Hepatocyte (in vitro differentiated cells): ENCODE results near the gene RAB21. TPM values are rescaled to one million over a fixed set of nuclear protein-coding genes. Genes with fewer than 3 reads are reported as not detected.

Source experiments
- DNase-seq: peaks from one replicate; pipeline ENCODE4 v3.0.0-alpha.2; 2016; ENCODE audit warnings: low spot score
- H2AFZ ChIP-seq: fragments of 200-600 bp; sonication (generic); 2 replicates; pipeline ENCODE4 v1.6.0; 2016; ENCODE audit warnings: antibody characterized with exemption, mild to moderate bottlenecking
- H3K27ac ChIP-seq: fragments of 200-600 bp; sonication (generic); 2 replicates; pipeline ENCODE4 v1.5.1; 2016; ENCODE audit warnings: mild to moderate bottlenecking
- H3K27me3 ChIP-seq: fragments of 200-600 bp; sonication (generic); 2 replicates; pipeline ENCODE4 v1.6.1; 2016
- H3K36me3 ChIP-seq: fragments of 200-600 bp; sonication (generic); replicated peaks from 2 replicates; pipeline ENCODE4 v1.5.1; 2016; ENCODE audit warnings: low read depth; ENCODE audit not compliant: insufficient read depth
- H3K4me1 ChIP-seq: fragments of 200-600 bp; sonication (generic); 2 replicates; pipeline ENCODE4 v1.5.1; 2016; ENCODE audit warnings: mild to moderate bottlenecking, moderate library complexity; ENCODE audit not compliant: insufficient read depth
- H3K4me2 ChIP-seq: fragments of 200-600 bp; sonication (generic); 2 replicates; pipeline ENCODE4 v1.6.0; 2016
- H3K4me3 ChIP-seq: fragments of 200-600 bp; sonication (generic); 2 replicates; pipeline ENCODE4 v1.5.1; 2016; ENCODE audit warnings: mild to moderate bottlenecking
- H3K79me2 ChIP-seq: fragments of 200-600 bp; sonication (generic); 2 replicates; pipeline ENCODE4 v1.6.0; 2017; ENCODE audit warnings: mild to moderate bottlenecking
- H3K9me2 ChIP-seq: fragments of 200-600 bp; sonication (generic); replicated peaks from 2 replicates; pipeline ENCODE4 v1.6.0; 2017; ENCODE audit warnings: mild to moderate bottlenecking; ENCODE audit not compliant: insufficient read depth
- H3K9me3 ChIP-seq: fragments of 200-600 bp; sonication (generic); 2 replicates; pipeline ENCODE4 v1.5.1; 2016; ENCODE audit warnings: low read depth, mild to moderate bottlenecking
- H4K20me1 ChIP-seq: fragments of 200-600 bp; sonication (generic); 2 replicates; pipeline ENCODE4 v1.6.0; 2016; ENCODE audit warnings: mild to moderate bottlenecking; ENCODE audit not compliant: insufficient read depth, poor library complexity, severe bottlenecking
- EZH2 ChIP-seq: fragments of 200-600 bp; sonication (generic); IDR thresholded peaks from 2 replicates; pipeline ENCODE4 v1.6.1; 2016; ENCODE audit warnings: antibody characterized with exemption, mild to moderate bottlenecking, borderline replicate concordance
- EZH2phosphoT487 ChIP-seq: fragments of 200-600 bp; sonication (generic); IDR thresholded peaks from one replicate; pipeline ENCODE4 v1.6.1; 2018; ENCODE audit warnings: antibody characterized with exemption, mild to moderate bottlenecking, low read depth, moderate library complexity; ENCODE audit not compliant: unreplicated experiment, severe bottlenecking
- WGBS: methylation state at CpG from one replicate; pipeline ENCODE4 v1.1.6; 2016; ENCODE audit warnings: low lambda C conversion rate; ENCODE audit errors: missing lambda C conversion rate; 5-methylcytosine and 5-hydroxymethylcytosine counted together
- polyA plus RNA-seq: library from polyadenylated mRNA; unstranded; fragments of >200 nt; fragmentation: Nextera tagmentation; extraction: Ambion mirVana; gene quantifications from 2 replicates; pipeline ENCODE4 v1.2.1, GENCODE V29; 2016
- total RNA-seq: library from RNA; depleted of rRNA; stranded (reverse); fragments of >200 nt; gene quantifications from 2 replicates; pipeline ENCODE4 v1.2.3, GENCODE V29; 2014
- TF ChIP-seq, protein P1 (sequence below): fragments of 200-600 bp; sonication (generic); IDR thresholded peaks from 2 replicates; pipeline ENCODE4 v1.5.1; 2016; ENCODE audit warnings: antibody characterized with exemption, mild to moderate bottlenecking; ENCODE audit not compliant: poor library complexity

Gene RAB21
- total and polyA plus RNA-seq, 2 experiments from 2014 or later: 39.2 to 65.0 TPM

DNA sequence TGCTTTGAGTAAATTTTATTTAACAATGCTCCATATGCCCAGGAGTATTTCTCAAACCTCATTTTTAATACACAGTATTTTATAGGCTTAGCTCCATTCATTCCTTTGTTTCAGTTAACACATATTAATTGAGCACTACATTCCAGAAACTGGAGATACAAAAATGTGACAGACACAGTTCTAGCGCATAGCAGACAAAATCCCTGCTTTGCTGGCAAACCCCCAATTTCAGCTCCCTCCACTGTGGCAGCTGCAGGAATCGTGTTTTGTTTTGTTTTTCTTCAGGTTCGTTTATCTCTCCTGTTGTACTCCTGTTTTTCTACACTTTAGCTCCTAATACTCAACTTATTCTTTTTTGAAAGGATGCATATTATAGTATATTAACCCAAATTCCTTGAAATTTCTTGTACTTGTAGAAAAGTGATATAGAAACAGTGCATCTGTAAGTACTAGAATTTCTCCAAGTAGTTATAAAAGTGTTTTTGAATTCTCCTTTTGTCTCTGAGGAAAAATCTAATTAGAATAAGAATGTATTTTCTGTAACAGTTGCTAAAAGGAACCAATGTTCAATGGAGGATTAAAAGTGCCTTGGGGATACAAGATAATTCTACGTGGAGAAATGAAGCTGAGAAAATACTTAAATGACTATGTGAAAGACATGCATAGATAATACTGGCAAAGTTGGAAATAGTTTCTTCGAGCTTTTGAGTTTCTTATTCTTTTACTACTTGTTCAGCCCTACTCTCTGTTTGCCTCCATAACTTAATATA, 6.4 kb upstream of the RAB21 start:
- TF ChIP-seq, protein P1, sequence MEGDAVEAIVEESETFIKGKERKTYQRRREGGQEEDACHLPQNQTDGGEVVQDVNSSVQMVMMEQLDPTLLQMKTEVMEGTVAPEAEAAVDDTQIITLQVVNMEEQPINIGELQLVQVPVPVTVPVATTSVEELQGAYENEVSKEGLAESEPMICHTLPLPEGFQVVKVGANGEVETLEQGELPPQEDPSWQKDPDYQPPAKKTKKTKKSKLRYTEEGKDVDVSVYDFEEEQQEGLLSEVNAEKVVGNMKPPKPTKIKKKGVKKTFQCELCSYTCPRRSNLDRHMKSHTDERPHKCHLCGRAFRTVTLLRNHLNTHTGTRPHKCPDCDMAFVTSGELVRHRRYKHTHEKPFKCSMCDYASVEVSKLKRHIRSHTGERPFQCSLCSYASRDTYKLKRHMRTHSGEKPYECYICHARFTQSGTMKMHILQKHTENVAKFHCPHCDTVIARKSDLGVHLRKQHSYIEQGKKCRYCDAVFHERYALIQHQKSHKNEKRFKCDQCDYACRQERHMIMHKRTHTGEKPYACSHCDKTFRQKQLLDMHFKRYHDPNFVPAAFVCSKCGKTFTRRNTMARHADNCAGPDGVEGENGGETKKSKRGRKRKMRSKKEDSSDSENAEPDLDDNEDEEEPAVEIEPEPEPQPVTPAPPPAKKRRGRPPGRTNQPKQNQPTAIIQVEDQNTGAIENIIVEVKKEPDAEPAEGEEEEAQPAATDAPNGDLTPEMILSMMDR: no peak
- TF ChIP-seq EZH2phosphoT487: no peak
- no peak for TF ChIP-seq EZH2
- H3K9me2 ChIP-seq: no peaks in the 10 kb centered on the region
- H3K4me3 ChIP-seq: no peak overlapping the region
- no peaks in the 10 kb centered on the region for H3K4me1 ChIP-seq
- no peaks in the 10 kb centered on the region for H3K9me3 ChIP-seq
- no peak for DNase-seq
- 73% methylated on average over 5 of the region's 5 CpGs for WGBS
- no peaks in the 10 kb centered on the region for H4K20me1 ChIP-seq
- no peaks in the 10 kb centered on the region for H3K36me3 ChIP-seq
- H2AFZ ChIP-seq: no peak overlapping the region
- H3K4me2 ChIP-seq: no peak overlapping the region
- H3K79me2 ChIP-seq: no peaks in the 10 kb centered on the region
- H3K27ac ChIP-seq: no peak overlapping the region
- peaks cover 21% of the 10 kb centered on the region for H3K27me3 ChIP-seq

GRCh38 chr12:71749666-71750065, 5.0 kb upstream of the RAB21 start:
- Histone ChIP-seq H3K4me1 (no peaks in the 10 kb centered on the region), H3K4me2 (no peak overlapping the region), H3K27me3 (peaks cover 21% of the 10 kb centered on the region), H3K9me2 (no peaks in the 10 kb centered on the region), H3K27ac (no peak overlapping the region), H3K79me2 (no peaks in the 10 kb centered on the region), H2AFZ (no peak overlapping the region), H4K20me1 (no peaks in the 10 kb centered on the region), H3K36me3 (no peaks in the 10 kb centered on the region), H3K4me3 (no peak overlapping the region), H3K9me3 (no peaks in the 10 kb centered on the region)
- TF ChIP-seq EZH2: no peak
- TF ChIP-seq, protein P1: no peak
- no peak for TF ChIP-seq EZH2phosphoT487
- WGBS: 96% methylated on average over 1 of the region's 1 CpG
- DNase-seq: no peak

DNA sequence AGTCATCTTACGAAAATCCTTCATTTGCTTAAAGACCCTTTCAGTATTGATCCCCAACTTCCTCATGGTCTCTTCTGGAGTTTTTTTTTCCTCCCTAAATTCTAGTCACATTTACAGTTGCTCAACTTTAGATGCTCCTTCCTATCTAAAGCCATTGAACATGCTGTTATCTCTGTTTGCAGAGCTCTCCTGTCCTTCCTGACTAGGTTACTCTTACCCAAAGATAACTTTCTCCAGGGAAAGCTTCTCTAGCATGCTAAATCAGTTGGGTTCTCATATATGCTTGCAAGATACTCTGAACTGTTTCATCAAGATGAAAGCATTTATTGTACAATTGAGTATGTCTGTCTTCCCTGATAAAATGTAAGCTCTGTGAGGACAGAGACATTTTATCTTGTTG, 1.8 kb upstream of the RAB21 start:
- no peak overlapping the region for H3K4me3 ChIP-seq
- TF ChIP-seq EZH2 (no peak), EZH2phosphoT487 (no peak)
- TF ChIP-seq, protein P1: no peak
- no peak overlapping the region for H3K27ac ChIP-seq
- peaks cover 21% of the 10 kb centered on the region for H3K27me3 ChIP-seq
- peaks cover 29% of the 10 kb centered on the region for H3K79me2 ChIP-seq
- peaks cover 22% of the 10 kb centered on the region for H4K20me1 ChIP-seq
- no peak overlapping the region for H2AFZ ChIP-seq
- H3K4me1 ChIP-seq: no peaks in the 10 kb centered on the region
- no peak for DNase-seq
- H3K36me3 ChIP-seq: no peaks in the 10 kb centered on the region
- no peaks in the 10 kb centered on the region for H3K9me2 ChIP-seq
- no peak overlapping the region for H3K4me2 ChIP-seq
- H3K9me3 ChIP-seq: no peaks in the 10 kb centered on the region
- WGBS: 86% methylated on average over 1 of the region's 1 CpG
